WTC11 (cell line): ENCODE results near the gene IRF3. TPM values are rescaled to one million over a fixed set of nuclear protein-coding genes. Genes with fewer than 3 reads are reported as not detected.
A peak's percentile ranks its signal among the peaks of the same experiment; 100 is the strongest.

Experiments used
- ATAC-seq: fragments of 200-7000 bp; cut with Tn5 transposase; 2 replicates; pipeline ENCODE4 v1.10.0; 2021; ENCODE audit warnings: mild to moderate bottlenecking, moderate library complexity
- CTCF ChIA-PET: fragments of 300-600 bp; sonication (Branson Sonifier 250); formaldehyde crosslinking; loops from one replicate; lab custom pipeline; 2021; ENCODE audit warnings: antibody characterized with exemption; lab: Charles Lee
- POLR2A ChIA-PET: fragments of 350-600 bp; sonication (Branson Sonifier 250); formaldehyde crosslinking; loops from one replicate; lab custom pipeline; 2021; ENCODE audit warnings: antibody characterized with exemption; lab: Charles Lee
- DNase-seq: peaks from one replicate; pipeline ENCODE4 v3.0.0; 2021; ENCODE audit warnings: low spot score
- H3K27ac Mint-ChIP-seq: 2 replicates; pipeline ENCODE4 v1.8.0; 2021; ENCODE audit warnings: mixed read lengths
- H3K27me3 Mint-ChIP-seq: 2 replicates; pipeline ENCODE4 v1.8.0; 2021; ENCODE audit warnings: low read depth, mild to moderate bottlenecking, moderate library complexity, mixed read lengths
- H3K36me3 Mint-ChIP-seq: 2 replicates; pipeline ENCODE4 v1.8.0; 2021; ENCODE audit warnings: mixed read lengths
- H3K4me1 Mint-ChIP-seq: 2 replicates; pipeline ENCODE4 v1.8.0; 2022; ENCODE audit warnings: mixed read lengths
- H3K4me3 Mint-ChIP-seq: 2 replicates; pipeline ENCODE4 v1.8.0; 2021; ENCODE audit warnings: mild to moderate bottlenecking, moderate library complexity, mixed read lengths
- H3K9me3 Mint-ChIP-seq: 2 replicates; pipeline ENCODE4 v1.8.0; 2021; ENCODE audit warnings: mixed read lengths
- AR ChIP-seq: fragments of 250-450 bp; sonication (Bioruptor Pico); IDR thresholded peaks from 2 replicates; pipeline ENCODE4 v1.9.0; 2021; ENCODE audit warnings: mild to moderate bottlenecking
- CTCF ChIP-seq: fragments of 200-600 bp; IDR thresholded peaks from 2 replicates; pipeline ENCODE4 v1.8.0; 2022; ENCODE audit warnings: antibody characterized with exemption
- ERG ChIP-seq: fragments of 250-450 bp; sonication (Bioruptor Pico); IDR thresholded peaks from 2 replicates; pipeline ENCODE4 v1.8.0; 2021; ENCODE audit warnings: mild to moderate bottlenecking
- FOXK1 ChIP-seq: sonication (generic); formaldehyde crosslinking; IDR thresholded peaks from 2 replicates; pipeline ENCODE4 v1.8.0; 2022; ENCODE audit warnings: mild to moderate bottlenecking, moderate library complexity, missing genetic modification reagents
- FOXP1 ChIP-seq: sonication (generic); formaldehyde crosslinking; IDR thresholded peaks from 2 replicates; pipeline ENCODE4 v1.8.0; 2022; ENCODE audit warnings: missing genetic modification reagents, mild to moderate bottlenecking, moderate library complexity, borderline replicate concordance
- GABPB1 ChIP-seq: sonication (generic); formaldehyde crosslinking; IDR thresholded peaks from 2 replicates; pipeline ENCODE4 v1.8.1; 2023; ENCODE audit warnings: mild to moderate bottlenecking, missing genetic modification reagents
- HMGA2 ChIP-seq: fragments of 250-450 bp; sonication (Bioruptor Pico); IDR thresholded peaks from 2 replicates; pipeline ENCODE4 v1.4.0; 2021; ENCODE audit warnings: mild to moderate bottlenecking, moderate library complexity
- HMGXB4 ChIP-seq: sonication (generic); formaldehyde crosslinking; IDR thresholded peaks from 2 replicates; pipeline ENCODE4 v1.8.1; 2023; ENCODE audit warnings: mild to moderate bottlenecking, moderate library complexity, missing genetic modification reagents
- IRF2 ChIP-seq: sonication (generic); formaldehyde crosslinking; IDR thresholded peaks from 2 replicates; pipeline ENCODE4 v1.8.0; 2022; ENCODE audit warnings: low read depth, missing genetic modification reagents, borderline replicate concordance
- JAZF1 ChIP-seq: fragments of 250-450 bp; sonication (Bioruptor Pico); IDR thresholded peaks from 2 replicates; pipeline ENCODE4 v1.9.0; 2021; ENCODE audit warnings: moderate library complexity, mild to moderate bottlenecking, inconsistent platforms
- MAX ChIP-seq: sonication (generic); formaldehyde crosslinking; IDR thresholded peaks from 2 replicates; pipeline ENCODE4 v1.8.0; 2022; ENCODE audit warnings: mild to moderate bottlenecking, missing genetic modification reagents
- NFATC4 ChIP-seq: fragments of 250-450 bp; sonication (Bioruptor Pico); IDR thresholded peaks from 2 replicates; pipeline ENCODE4 v1.9.0; 2021; ENCODE audit warnings: mild to moderate bottlenecking
- SMAD3 ChIP-seq: sonication (generic); formaldehyde crosslinking; IDR thresholded peaks from 2 replicates; pipeline ENCODE4 v1.8.0; 2022; ENCODE audit warnings: missing genetic modification reagents, mild to moderate bottlenecking, borderline replicate concordance
- SP1 ChIP-seq: sonication (generic); formaldehyde crosslinking; conservative IDR thresholded peaks from 2 replicates; pipeline ENCODE4 v1.8.1; 2022; ENCODE audit warnings: missing genetic modification reagents
- TCF7 ChIP-seq: sonication (generic); formaldehyde crosslinking; IDR thresholded peaks from 2 replicates; pipeline ENCODE4 v1.8.0; 2022; ENCODE audit warnings: mild to moderate bottlenecking, low read depth, missing genetic modification reagents, moderate library complexity
- TEAD1 ChIP-seq: sonication (generic); formaldehyde crosslinking; IDR thresholded peaks from 2 replicates; pipeline ENCODE4 v1.8.0; 2022; ENCODE audit warnings: mild to moderate bottlenecking, missing genetic modification reagents
- TEAD4 ChIP-seq: sonication (generic); formaldehyde crosslinking; IDR thresholded peaks from 2 replicates; pipeline ENCODE4 v1.8.0; 2022; ENCODE audit warnings: mild to moderate bottlenecking, missing genetic modification reagents
- USF2 ChIP-seq: sonication (generic); formaldehyde crosslinking; IDR thresholded peaks from 2 replicates; pipeline ENCODE4 v1.8.1; 2023; ENCODE audit warnings: mild to moderate bottlenecking, missing genetic modification reagents, moderate library complexity
- ZBTB21 ChIP-seq: sonication (generic); formaldehyde crosslinking; IDR thresholded peaks from 2 replicates; pipeline ENCODE4 v1.8.1; 2023; ENCODE audit warnings: mild to moderate bottlenecking, missing genetic modification reagents, borderline replicate concordance
- ZMAT4 ChIP-seq: fragments of 250-450 bp; sonication (Bioruptor Pico); IDR thresholded peaks from 2 replicates; pipeline ENCODE4 v1.9.0; 2021; ENCODE audit warnings: mild to moderate bottlenecking
- ZNF317 ChIP-seq: sonication (generic); formaldehyde crosslinking; IDR thresholded peaks from 2 replicates; pipeline ENCODE4 v1.8.1; 2023; ENCODE audit warnings: low read depth, mild to moderate bottlenecking, moderate library complexity, missing genetic modification reagents, borderline replicate concordance
- ZNF416 ChIP-seq: fragments of 250-450 bp; sonication (Bioruptor Pico); IDR thresholded peaks from 2 replicates; pipeline ENCODE4 v1.9.0; 2021; ENCODE audit warnings: mild to moderate bottlenecking, inconsistent platforms
- ZNF671 ChIP-seq: fragments of 250-450 bp; sonication (Bioruptor Pico); IDR thresholded peaks from 2 replicates; pipeline ENCODE4 v1.8.0; 2021; ENCODE audit warnings: mild to moderate bottlenecking
- total RNA-seq: library from RNA; stranded (reverse); gene quantifications from 3 replicates; pipeline ENCODE4 v1.2.3, GENCODE V29; 2021

Gene IRF3
- total RNA-seq, 1 experiment from 2014 or later = 165 TPM

GRCh38 chr19:49677901-49678674, 12.4 kb upstream of the IRF3 start:
- Mint-ChIP-seq H3K27ac (peak overlapping the region; percentile 91), H3K27me3 (no peaks in the 10 kb centered on the region), H3K36me3 (peaks cover 26% of the 10 kb centered on the region), H3K9me3 (no peaks in the 10 kb centered on the region), H3K4me3 (peak overlapping the region; percentile 88), H3K4me1 (peaks cover 26% of the 10 kb centered on the region)
- peak; percentile 95 for DNase-seq
- POLR2A ChIA-PET = interaction anchor here (1.0 to 3.4 kb wide), 5 partner anchors 12 to 98 kb away, joined by 4 to 30 read pairs (median 6); partner anchors contain the start of genes BCL2L12, CPT1C, IRF3 and NOSIP
- CTCF ChIA-PET = interaction anchor here (0.7 to 10.7 kb wide), 14 partner anchors 11 to 470 kb away, joined by 3 to 108 read pairs (median 4); partner anchors contain the start of genes ADM5, BCL2L12, CPT1C and FUZ
- peak; percentile 3 for ATAC-seq
- TF ChIP-seq ZNF671 (CRISPR knock-in tag) = no peak
- no peak for TF ChIP-seq FOXP1 (CRISPR knock-in tag)
- peak; percentile 28; the same call in 1 of the 2 replicates for TF ChIP-seq TEAD1 (CRISPR knock-in tag)
- TF ChIP-seq SP1 = peak; percentile 59
- TF ChIP-seq ERG (CRISPR knock-in tag) = peak; percentile 12; the same call in 1 of the 2 replicates
- peak; percentile 75; the same call in 1 of the 2 replicates for TF ChIP-seq CTCF
- 0 out of 2 replicates have a peak, but pooled peaks have one; percentile 41 for TF ChIP-seq AR (CRISPR knock-in tag)
- no peak for TF ChIP-seq IRF2 (CRISPR knock-in tag)

- ChIA-PET CTCF (interaction anchor here (0.8 to 10.7 kb wide), 18 partner anchors 12 to 182 kb away, joined by 3 to 108 read pairs (median 5); partner anchors contain the start of genes ADM5, BCL2L12, CPT1C and FUZ), POLR2A (interaction anchor here (0.9 to 3.4 kb wide), 10 partner anchors 12 to 260 kb away, joined by 3 to 38 read pairs (median 8); partner anchors contain the start of genes ADM5, BCL2L12, CPT1C and IRF3)
- DNase-seq = peak; percentile 63
- TF ChIP-seq HMGA2 (CRISPR knock-in tag) (0 out of 2 replicates have a peak, but pooled peaks have one; percentile 15), MAX (peak; percentile 90), TCF7 (no peak), TEAD4 (CRISPR knock-in tag) (no peak), NFATC4 (CRISPR knock-in tag) (peak; percentile 86), USF2 (peak; percentile 89), ZBTB21 (CRISPR knock-in tag) (0 out of 2 replicates have a peak, but pooled peaks have one; percentile 31), JAZF1 (no peak), ZNF317 (CRISPR knock-in tag) (0 out of 2 replicates have a peak, but pooled peaks have one; percentile 20), ZNF416 (CRISPR knock-in tag) (peak; percentile 95), GABPB1 (CRISPR knock-in tag) (0 out of 2 replicates have a peak, but pooled peaks have one; percentile 2), FOXK1 (CRISPR knock-in tag) (peak; percentile 44; the same call in 1 of the 2 replicates), HMGXB4 (CRISPR knock-in tag) (peak; percentile 61; the same call in 1 of the 2 replicates), SMAD3 (0 out of 2 replicates have a peak, but pooled peaks have one; percentile 7), ZMAT4 (peak; percentile 93; the same call in 1 of the 2 replicates)
Measured at GRCh38 chr19:49677231-49677900, 11.7 kb upstream of the IRF3 start, which contains the start of gene PRMT1. TSS of gene PRMT1 (plus strand) at chr19:49677271. CDS start at chr19:49677281, 10 bp downstream.

More at GRCh38 chr19:49677231-49677900, 11.7 kb upstream of the IRF3 start, which contains the start of gene PRMT1:
- Mint-ChIP-seq H3K27ac (peak within 1 kb of the TSS; percentile 100), H3K4me1 (peaks cover 26% of the 10 kb centered on the region), H3K27me3 (no peaks in the 10 kb centered on the region), H3K4me3 (peak within 1 kb of the TSS; percentile 88), H3K36me3 (peaks cover 20% of the 10 kb centered on the region), H3K9me3 (no peaks in the 10 kb centered on the region)
- ATAC-seq = no peak
